GM19099 (cell line): ENCODE results near the gene AKR1C3.

Experiments
- POLR2A ChIP-seq: IDR thresholded peaks from 3 replicates; pipeline ENCODE4 v1.6.1; 2011; ENCODE audit warnings: low read depth; ENCODE audit not compliant: insufficient read length; ENCODE audit errors: extremely low read depth

Gene AKR1C3

GRCh38 chr10:5094265-5095205, at the start of gene AKR1C3:
Gene AKR1C3, plus strand, starts transcription at chr10:5094414. Its CDS starts 31 bp downstream, at chr10:5094445.
- no peak for TF ChIP-seq POLR2A

- no peak for TF ChIP-seq POLR2A
Measured at GRCh38 chr10:5045095-5045494, 49.1 kb upstream of the AKR1C3 start.

GRCh38 chr10:5046410-5046809, 47.8 kb upstream of the AKR1C3 start:
- TF ChIP-seq POLR2A = no peak

- TF ChIP-seq POLR2A = no peak
Measured at GRCh38 chr10:5047912-5048628, 46.1 kb upstream of the AKR1C3 start.

GRCh38 chr10:5064656-5065055, 29.6 kb upstream of the AKR1C3 start:
- TF ChIP-seq POLR2A = no peak

- no peak for TF ChIP-seq POLR2A
Measured at GRCh38 chr10:5068274-5068984, 25.8 kb upstream of the AKR1C3 start.

- TF ChIP-seq POLR2A = no peak
Measured at GRCh38 chr10:5070648-5071410, 23.4 kb upstream of the AKR1C3 start.

- TF ChIP-seq POLR2A = no peak
Measured at GRCh38 chr10:5071411-5072198, 22.6 kb upstream of the AKR1C3 start.

GRCh38 chr10:5073659-5074058, 20.6 kb upstream of the AKR1C3 start:
- no peak for TF ChIP-seq POLR2A

GRCh38 chr10:5076615-5077014, 17.6 kb upstream of the AKR1C3 start:
- TF ChIP-seq POLR2A = no peak

GRCh38 chr10:5078547-5079180, 15.6 kb upstream of the AKR1C3 start:
- no peak for TF ChIP-seq POLR2A

- no peak for TF ChIP-seq POLR2A
Measured at GRCh38 chr10:5079306-5079830, 14.8 kb upstream of the AKR1C3 start.

- TF ChIP-seq POLR2A = no peak
Measured at GRCh38 chr10:5079836-5080235, 14.4 kb upstream of the AKR1C3 start.
